Kidney tubule cell (primary cell): Measurements from ENCODE around the gene ZBTB16.

Source experiments
- DNase-seq: peaks from one replicate; pipeline ENCODE4 v3.0.0-alpha.2; 2018; ENCODE audit warnings: low spot score

The ZBTB16 gene

GRCh38 chr11:114108501-114109205, 49.1 kb downstream of the ZBTB16 start:
- DNase-seq = no peak

- DNase-seq = no peak
Observed at GRCh38 chr11:114109206-114110090, 49.9 kb downstream of the ZBTB16 start.

GRCh38 chr11:114110123-114110522, 50.6 kb downstream of the ZBTB16 start:
- DNase-seq = no peak

- no peak for DNase-seq
Observed at GRCh38 chr11:114110952-114111947, 51.7 kb downstream of the ZBTB16 start.

DNA sequence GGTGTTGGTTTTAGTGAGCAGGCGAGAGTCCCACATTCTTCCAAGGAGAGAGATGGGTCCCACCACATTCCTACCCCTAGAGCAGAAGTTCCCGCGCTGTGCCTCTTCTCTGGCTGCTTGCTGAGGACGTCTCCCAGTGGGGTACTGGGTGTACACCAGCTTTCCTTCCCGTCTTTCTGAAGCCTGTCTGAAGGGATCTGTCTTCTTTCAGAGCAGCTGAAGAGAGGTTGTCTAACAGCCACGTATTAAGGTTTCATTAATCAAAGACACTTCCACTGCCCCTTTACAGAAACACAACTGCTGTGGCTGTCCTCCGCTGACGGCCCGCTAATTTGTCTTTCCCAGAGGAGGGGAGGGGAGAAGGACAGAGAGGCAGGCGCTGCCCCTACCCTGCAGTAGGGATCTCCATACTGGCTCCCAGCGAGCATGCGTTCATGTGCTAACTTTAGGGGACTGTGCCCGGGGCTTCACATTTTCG, 56.0 kb downstream of the ZBTB16 start:
- DNase-seq = no peak

GRCh38 chr11:114116357-114116756, 56.8 kb downstream of the ZBTB16 start:
- DNase-seq = no peak

DNA sequence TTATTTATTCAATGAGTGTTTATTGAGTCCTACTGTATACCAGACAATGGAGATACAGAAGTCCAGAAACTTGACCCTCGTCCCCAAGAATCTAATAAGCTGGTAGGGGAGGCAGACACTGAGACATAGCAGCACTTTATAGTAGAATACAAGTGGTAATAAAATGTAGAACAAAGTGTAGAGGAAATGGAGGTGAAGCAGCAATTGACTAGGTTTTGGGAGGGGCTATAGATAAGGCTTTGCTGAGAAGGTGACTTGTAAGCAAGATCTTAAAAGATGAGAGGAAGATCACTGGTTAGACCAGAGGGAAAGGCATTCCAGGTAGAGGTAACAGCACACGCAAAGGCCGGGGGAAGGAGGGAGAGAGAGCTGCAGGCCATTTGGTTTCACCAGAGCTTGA, 57.3 kb downstream of the ZBTB16 start:
- no peak for DNase-seq

- DNase-seq = no peak
Observed at GRCh38 chr11:114120606-114121005, 61.1 kb downstream of the ZBTB16 start.

DNA sequence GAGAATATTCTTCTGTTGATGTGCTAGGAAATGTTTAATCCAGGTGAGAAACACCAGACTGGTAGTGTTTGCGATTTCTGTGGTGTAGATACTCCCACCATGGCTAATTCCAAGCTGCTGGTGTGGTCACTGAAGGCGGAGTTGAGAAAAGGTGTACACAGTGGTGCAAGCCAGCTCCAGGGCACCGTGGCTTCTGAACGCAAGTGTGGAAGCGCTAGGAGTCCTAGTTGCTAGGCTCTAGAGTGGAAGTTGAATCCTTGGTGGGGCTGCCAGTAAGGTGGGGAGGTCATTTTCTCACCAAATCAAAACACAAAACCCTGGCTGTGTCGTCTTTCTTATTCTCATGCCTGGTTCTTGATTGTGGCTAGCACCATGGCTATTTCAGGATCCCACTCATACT, 61.6 kb downstream of the ZBTB16 start:
- no peak for DNase-seq

- DNase-seq = no peak
Observed at GRCh38 chr11:114121804-114122504, 62.4 kb downstream of the ZBTB16 start.

- DNase-seq = no peak
Observed at GRCh38 chr11:114122686-114123085, 63.2 kb downstream of the ZBTB16 start.

DNA sequence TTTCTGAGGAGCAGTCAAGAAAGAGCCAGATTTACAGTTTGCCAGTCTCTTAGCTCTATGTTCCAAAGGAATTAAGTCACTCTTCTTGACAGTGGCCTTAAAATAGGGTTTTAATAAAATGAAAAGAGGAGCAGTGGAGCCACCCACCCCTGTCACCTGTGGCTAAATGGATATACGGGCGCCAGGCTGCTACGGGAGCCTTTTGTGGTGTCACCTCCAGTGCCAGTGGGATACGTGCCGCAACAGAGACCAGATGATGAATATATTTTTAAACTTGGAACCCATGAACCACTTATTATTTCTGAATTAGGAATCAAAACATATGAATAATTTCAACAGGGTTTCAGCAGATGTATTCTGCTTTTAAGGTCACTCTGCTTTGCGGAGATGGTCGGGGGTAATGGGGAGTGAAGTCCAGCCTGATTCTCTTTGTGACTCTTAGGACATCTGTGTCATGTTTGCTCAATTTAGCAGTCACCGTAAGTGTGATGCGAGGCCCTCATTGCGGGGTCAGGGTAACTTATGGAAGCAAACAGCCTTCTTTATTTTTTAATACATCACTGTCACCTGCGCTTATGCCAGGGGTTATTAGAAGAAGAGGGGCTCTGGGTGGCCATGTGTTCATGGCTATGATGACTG, 64.3 kb downstream of the ZBTB16 start:
- no peak for DNase-seq

GRCh38 chr11:114124601-114125144, 65.2 kb downstream of the ZBTB16 start:
- no peak for DNase-seq

- DNase-seq = no peak
Observed at GRCh38 chr11:114125531-114125930, 66.0 kb downstream of the ZBTB16 start.

DNA sequence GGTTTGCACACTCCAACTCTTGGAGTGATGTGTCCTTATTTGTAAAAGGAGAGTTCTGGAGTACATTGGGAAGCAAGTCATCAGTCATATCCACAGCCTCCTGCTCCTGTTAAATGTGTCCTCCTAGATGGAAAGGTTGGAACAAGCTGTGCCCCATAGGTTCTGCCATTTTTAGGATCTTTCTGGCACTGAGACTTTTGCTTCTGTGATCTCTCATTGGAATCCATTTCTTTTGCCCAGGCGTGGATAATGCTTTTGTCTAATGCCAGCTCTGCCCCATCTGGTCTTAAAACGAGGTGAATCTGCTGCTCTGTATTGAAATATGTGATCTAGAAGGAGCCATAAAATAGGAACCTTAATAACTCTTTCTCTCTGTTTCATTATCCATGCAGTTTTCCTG, 66.4 kb downstream of the ZBTB16 start:
- no peak for DNase-seq

GRCh38 chr11:114128399-114128798, 68.9 kb downstream of the ZBTB16 start:
- no peak for DNase-seq

GRCh38 chr11:114129142-114129541, 69.6 kb downstream of the ZBTB16 start:
- DNase-seq = no peak

DNA sequence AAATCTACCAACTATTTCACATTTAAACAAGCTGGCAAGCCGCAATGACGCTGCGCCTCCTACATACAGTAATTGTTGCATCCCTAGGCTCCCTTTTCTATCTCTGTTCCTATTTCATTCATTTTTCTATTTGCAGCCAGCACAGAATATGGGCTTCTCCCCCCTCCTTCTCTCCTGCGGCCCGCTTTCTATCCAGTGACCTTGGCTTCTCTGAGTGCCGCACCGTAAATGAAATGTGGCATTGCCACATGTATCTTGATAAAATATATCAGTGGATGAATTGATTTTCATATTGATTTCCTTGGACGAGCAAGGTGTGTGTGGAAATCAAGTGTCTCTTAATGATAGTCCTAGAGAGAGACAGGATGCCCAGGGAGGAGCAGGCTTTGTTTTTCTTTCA, 70.2 kb downstream of the ZBTB16 start:
- DNase-seq = no peak

GRCh38 chr11:114130115-114130576, 70.6 kb downstream of the ZBTB16 start:
- no peak for DNase-seq

DNA sequence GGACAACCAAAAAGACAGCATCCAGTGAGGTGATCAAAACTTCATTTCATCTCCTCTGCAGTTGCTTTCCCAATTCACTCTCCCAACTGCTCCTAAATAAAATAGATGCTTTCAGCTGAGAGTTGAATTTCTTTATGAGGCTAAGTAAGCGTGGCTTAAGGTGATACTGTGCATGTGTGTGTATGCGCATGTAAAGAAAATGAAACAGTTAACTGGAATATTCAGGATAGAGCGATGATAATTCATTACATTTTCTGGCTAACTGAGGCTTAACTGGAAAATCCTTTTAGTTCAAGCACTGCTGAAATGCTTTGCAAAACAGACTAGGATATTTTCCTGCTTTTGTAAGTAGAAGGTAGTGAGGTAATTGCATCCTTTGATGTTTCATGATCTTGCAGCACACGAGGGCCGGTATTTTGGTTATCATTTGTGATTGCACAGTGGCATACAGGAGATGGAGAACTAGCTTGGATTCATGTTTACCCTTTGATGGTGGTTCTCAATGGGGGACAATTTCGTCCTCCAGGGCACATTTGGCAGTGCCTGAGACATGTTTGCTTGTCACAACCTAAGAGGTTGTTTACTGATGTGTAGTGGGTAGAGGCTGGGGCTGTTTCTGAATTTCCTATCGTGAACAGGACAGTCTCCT, 71.2 kb downstream of the ZBTB16 start:
- DNase-seq = no peak
